ENCODE data around the gene HIGD1A.

GRCh38 chr3:42749025-42749752, 55.1 kb downstream of the HIGD1A start:
- no peak for TF ChIP-seq POLR2A (IDR thresholded peaks at IDR 0.05)
- TF ChIP-seq CTCF (IDR thresholded peaks at IDR 0.05) = no peak

Data from lower leg skin (tissue), 3 donors.